Inferior parietal cortex (tissue), 1 donor: ENCODE measurements around the gene RASAL2.
"Not testable (repeated sequence)": the region's sequence is repeated elsewhere in the genome, so short reads cannot be mapped to it uniquely, and the experiment has no call there.

Experiments used
- DNase-seq: peaks from one replicate; pipeline ENCODE4 v3.0.0-alpha.2; 2016; ENCODE audit errors: extremely low spot score

The RASAL2 gene

DNA sequence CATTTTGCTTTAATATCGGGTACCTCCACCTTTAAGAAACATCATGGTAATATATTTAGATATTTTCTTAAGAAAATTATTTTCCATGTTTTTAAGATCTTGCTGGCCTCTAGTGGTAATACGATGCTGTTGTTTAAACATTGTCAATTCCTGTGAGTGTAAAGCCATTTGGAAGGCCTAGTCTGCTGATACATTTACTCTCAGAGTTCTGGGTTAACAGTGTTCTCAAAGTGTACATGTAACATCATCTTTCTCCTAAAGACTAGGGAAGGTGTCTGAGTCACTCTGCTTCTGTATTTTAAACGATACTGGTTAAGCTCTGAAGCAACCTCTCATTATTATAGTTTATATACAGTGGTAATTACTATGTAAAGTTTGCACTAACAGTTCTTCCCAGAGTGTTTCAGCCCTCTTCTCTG lies 189.1 kb downstream of the RASAL2 start:
- DNase-seq, result peak; percentile 45

GRCh38 chr1:178283409-178283808 lies 189.5 kb downstream of the RASAL2 start:
- DNase-seq, result no peak

- DNase-seq, result no peak
Measured at GRCh38 chr1:178284058-178284457, 190.2 kb downstream of the RASAL2 start.

DNA sequence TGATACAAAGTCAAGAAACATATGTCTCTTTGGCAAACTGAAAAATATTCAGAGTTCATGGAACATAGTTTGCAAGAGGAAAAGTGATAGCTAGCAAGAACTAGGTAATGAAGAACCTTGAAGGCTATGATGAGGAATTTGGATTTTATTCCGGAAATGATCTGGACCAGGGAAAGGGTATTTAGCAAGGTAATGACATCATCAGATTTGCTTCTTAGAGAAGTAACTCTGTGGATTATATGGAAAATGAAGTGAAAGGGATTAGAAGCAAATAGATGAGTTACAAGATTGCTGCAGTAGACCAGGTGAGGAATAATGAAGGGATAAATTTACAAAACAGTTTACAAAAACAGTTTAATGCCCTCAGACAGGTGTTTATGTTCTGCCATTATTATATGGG lies 197.3 kb downstream of the RASAL2 start:
- no peak for DNase-seq

- DNase-seq, result no peak
Measured at GRCh38 chr1:178294654-178295053, 200.8 kb downstream of the RASAL2 start.

- DNase-seq, result no peak
Measured at GRCh38 chr1:178300352-178300699, 206.4 kb downstream of the RASAL2 start.

DNA sequence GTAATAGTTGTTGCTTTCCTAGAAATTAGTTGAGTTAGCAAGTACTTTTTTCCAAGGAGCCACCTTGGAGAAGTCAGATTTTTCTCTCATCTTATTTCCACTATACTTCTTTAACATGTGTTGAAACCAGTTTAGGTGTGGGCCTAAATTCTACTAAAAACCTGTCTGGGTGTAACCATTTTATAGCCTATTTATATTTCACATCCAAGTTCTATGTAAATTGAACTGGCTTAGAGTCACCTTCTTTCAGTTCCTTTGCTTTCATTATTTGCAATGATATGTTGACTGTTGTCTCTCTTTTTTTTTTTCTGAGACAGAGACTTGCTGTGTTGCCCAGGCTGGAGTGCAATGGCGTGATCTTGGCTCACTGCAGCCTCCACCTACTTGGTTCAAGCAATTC lies 207.2 kb downstream of the RASAL2 start:
- DNase-seq, result no peak

DNA sequence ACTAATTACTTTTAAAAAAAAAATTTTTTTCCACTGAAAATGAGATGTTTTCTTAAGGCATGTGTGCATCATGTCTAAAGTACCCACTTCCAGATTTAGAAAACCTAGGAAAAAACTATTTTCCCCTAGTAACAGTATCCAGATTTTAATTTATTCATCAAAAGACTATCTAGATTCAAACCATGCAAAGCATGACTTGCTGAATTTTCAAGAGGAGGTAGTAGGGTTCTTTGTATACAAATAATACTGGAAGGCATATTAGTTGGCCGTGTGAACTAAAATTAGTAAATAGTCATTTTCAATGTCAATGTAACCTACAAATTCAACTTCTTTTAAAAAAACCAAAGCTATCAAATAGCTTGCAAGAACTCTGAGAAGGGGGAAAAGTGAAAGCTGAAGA lies 213.4 kb downstream of the RASAL2 start:
- no peak for DNase-seq

DNA sequence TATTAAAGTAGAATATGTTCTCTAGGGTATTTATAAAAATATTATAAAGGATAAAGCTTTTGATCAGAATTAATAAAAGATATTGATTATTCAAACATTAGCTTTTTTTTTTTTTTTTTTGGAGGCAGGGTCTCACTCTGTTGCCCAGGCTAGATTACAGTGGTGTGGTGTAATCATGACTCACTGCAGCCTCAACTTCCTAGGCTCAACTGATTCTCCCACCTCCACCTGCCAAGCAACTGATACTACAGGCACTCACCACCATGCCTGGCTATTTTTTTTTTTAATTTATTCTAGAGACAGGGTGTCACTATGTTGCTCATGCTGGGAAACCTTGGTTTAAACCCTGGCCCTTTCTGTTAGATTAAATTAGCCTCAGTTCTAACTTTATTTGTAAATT lies 214.5 kb downstream of the RASAL2 start:
- DNase-seq, result no peak

GRCh38 chr1:178310685-178311105 lies 216.8 kb downstream of the RASAL2 start:
- peak; percentile 85 for DNase-seq

DNA sequence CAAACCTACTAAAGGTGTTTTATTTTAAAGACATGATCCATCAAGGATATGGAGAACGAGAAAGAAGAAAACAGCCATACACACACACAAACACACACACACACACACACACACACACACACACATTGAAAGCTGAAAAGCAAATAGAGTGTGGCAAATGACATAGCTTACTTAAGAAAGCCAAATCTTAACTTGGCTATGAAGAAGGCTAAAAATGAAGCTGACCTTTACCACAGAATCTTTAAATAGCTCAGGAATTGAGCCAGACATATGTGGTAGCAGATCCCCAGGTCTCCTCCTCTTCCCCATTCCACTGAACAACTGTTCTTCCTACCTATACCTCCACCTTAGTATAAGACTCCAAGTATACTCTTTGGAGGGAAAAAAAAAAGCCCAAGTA lies 217.3 kb downstream of the RASAL2 start:
- no peak for DNase-seq

- not testable (repeated sequence) for DNase-seq
Measured at GRCh38 chr1:178320280-178320982, 226.5 kb downstream of the RASAL2 start.

DNA sequence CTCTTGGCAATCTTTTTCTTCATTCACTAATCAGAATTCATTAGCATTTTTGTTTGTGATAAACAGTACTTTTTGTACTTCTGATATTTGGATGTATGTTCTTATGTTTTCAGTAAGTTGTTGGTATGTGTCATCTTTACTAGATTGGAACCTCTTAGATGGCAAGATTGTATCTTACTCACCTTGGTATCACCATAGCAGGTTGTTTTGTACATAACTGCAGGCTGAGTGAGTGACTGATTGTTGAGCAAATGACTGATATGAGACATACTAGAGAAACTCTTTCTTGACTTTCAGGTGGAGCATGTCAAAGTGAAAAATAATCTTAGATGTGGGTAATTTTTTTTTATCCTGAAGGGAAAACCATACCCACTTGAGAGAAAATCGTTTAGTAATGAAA lies 229.2 kb downstream of the RASAL2 start:
- no peak for DNase-seq

- no peak for DNase-seq
Measured at GRCh38 chr1:178324003-178324402, 230.1 kb downstream of the RASAL2 start.

DNA sequence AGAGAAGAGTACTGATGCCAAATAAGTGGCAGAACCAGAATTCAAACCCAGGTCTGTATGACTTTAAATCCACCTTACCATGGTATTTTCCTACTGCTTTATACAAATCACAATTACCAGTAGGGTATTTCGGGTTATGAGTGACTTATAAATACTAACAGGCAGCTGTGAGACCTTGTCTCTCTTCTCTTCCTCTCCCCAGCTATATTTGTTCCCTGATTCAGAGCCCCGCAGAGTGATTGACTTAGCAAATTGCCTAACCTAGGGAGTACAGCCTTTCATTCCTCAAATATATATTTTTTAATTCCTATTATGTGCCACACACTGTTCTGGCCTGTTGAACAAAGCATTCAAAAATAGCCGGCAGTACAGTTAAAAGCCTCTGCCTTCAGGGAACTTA lies 234.8 kb downstream of the RASAL2 start:
- DNase-seq, result no peak

- DNase-seq, result no peak
Measured at GRCh38 chr1:178330153-178330552, 236.2 kb downstream of the RASAL2 start.

GRCh38 chr1:178330848-178331497 lies 237.1 kb downstream of the RASAL2 start:
- DNase-seq, result no peak

GRCh38 chr1:178335426-178335825 lies 241.5 kb downstream of the RASAL2 start:
- DNase-seq, result no peak

DNA sequence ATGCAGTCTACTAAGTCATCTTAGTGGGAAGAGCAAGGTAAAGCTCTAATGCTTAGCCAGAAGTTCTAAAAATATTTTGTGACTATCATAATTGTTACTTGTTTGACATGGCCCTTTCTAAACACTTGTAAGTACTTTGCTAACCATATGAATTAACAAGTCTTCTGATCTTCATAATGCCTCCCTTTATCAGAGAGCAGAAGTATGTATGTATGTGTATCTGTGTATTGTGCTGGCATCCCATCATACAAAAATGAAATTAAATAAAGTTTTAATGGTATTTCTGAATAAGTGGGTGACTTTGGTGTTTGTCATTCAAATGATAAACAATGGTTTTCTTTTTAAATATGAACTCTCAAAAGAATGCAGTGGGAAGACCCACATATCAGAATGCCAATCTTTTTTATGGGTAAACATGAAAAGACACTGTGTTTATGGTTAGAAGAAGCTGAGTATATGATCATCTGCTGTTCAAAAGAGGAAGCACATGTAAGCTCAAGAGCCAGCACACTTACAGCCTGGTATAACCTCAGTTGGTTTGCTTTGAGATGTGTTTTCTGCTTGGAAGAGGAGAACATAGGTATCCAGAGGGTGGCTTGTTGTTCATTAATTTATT lies 243.3 kb downstream of the RASAL2 start:
- no peak for DNase-seq

DNA sequence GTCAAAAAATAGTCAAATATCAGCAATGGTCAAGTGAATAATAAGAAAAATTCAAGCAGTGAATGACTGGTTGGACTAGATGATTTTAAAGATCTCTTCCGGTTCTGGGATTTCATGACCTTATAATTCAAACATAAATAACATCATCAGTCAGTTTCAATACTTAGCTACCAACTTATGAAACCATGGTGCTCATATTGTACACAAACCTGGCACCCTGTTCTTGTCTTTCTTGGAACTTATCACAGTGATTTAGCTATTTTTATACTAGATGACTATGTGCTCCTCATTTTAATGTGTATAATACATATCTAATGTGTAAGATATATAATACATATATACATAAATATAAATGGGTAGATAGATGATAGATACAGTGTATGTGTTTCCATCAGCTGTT lies 245.9 kb downstream of the RASAL2 start:
- DNase-seq, result no peak

GRCh38 chr1:178341261-178341956 lies 247.5 kb downstream of the RASAL2 start:
- no peak for DNase-seq

GRCh38 chr1:178342745-178343144 lies 248.8 kb downstream of the RASAL2 start:
- DNase-seq, result no peak
